Choroid plexus epithelial cell (primary cell): ENCODE data around the gene AGPAT2.

Source experiments
- DNase-seq: peaks from one replicate; pipeline ENCODE4 v3.0.0-alpha.2; 2010; ENCODE audit warnings: low read depth
- H3K4me3 ChIP-seq: 2 replicates; pipeline ENCODE4 v1.5.1; 2011; ENCODE audit warnings: low read depth, mild to moderate bottlenecking, control low read depth, low read length, moderate library complexity
- CTCF ChIP-seq: conservative IDR thresholded peaks from 2 replicates; pipeline ENCODE4 v1.5.1; 2011; ENCODE audit warnings: low read depth, mild to moderate bottlenecking, control low read depth, inconsistent platforms, low read length, moderate library complexity

The AGPAT2 gene

DNA sequence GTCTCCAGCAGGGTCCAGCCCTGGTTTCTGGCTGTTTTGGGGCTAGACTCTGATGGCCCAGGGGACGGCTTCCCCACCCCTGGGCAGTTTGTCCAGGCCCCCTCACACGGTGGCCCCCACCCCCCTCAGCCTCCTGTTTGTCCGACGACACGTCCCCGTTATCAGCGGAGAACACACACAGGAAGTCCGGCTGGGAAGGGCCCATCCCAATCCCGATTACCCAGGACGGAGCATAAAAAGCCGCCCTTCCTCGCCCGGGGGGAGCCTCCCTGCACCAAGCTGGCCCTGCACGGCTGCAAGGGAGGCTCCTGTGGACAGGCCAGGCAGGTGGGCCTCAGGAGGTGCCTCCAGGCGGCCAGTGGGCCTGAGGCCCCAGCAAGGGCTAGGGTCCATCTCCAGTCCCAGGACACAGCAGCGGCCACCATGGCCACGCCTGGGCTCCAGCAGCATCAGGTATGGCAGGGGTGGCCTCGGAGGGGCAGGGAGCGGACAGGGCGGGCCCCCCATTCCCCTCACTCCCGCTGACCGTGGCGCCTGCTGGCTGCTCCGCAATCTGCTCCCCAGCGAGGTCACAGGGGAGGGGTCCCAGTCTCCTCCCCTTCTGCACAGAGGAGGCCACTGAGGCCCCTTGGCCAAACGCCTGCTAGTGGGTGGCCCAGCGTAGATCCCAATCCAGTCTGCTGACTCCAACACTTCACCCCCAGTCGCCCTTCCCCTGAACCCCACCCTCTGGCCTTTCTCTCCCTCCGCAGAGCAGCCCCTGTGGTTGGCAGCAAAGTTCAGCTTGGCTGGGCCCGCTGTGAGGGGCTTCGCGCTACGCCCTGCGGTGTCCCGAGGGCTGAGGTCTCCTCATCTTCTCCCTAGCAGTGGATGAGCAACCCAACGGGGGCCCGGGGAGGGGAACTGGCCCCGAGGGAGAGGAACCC is 24.3 kb downstream of the AGPAT2 start, which contains the start of gene EGFL7:
Gene EGFL7 (plus strand): TSS at position 261 of the 926 bp plus-strand sequence. CDS start 5,367 bp downstream, outside the sequence.
- no peak for DNase-seq
- no peak within 1 kb of the TSS for H3K4me3 ChIP-seq
- TF ChIP-seq CTCF: no peak

DNA sequence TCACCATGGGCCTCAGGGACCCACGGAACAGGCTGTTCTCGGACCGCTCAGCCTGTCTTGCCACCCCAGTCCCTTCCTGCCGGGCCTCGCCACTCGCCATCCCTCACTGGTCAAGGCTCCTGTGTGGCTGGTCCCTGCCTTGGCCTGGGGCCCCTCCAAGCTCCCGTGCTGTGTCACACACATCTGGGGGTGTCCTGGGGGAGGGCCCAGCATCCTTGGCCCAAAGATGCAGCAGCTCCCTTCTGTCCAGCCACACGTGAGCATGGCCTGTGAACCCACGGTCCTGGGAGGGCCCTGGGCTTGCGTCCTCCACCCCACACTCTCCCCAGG is 25.0 kb downstream of the AGPAT2 start:
- H3K4me3 ChIP-seq: no peak overlapping the region
- no peak for TF ChIP-seq CTCF
- DNase-seq: no peak

DNA sequence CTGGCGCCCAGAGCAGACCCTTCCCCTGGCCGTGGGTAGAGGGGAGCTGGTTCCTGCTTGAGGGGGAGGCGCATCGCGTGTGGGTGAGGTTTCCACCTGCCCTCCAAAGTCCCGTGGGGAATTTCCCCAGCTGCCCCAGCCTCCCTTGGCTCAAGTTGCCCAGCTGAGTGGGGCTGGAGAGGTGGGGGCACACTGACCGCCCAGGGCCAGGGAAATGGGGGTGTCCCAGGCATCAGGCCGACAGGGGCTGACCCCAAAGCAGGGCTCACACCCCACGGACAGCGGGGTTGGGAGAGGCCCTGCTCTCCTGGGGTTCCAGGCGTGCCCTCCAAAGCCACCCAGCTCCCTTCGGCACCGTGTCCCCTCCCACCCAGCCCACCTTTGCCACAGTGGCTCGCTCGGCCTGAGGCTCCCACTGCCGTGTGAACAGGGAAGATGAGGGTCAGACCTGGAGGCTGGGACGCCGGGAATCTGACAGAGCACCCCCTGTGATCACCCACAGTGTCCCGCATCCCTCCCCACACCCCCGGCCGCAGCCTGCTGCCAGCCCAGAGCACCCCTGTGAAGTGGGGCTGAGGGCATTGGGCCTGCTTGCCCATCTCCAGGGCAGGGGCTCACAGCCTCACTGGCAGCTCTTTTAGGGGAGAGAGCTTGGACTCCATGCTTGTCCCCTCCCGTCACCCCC is 25.5 kb downstream of the AGPAT2 start:
- no peak overlapping the region for H3K4me3 ChIP-seq
- no peak for TF ChIP-seq CTCF
- DNase-seq: no peak

GRCh38 chr9:136660971-136661550 is 26.2 kb downstream of the AGPAT2 start:
- H3K4me3 ChIP-seq: no peak overlapping the region
- TF ChIP-seq CTCF: no peak
- DNase-seq: no peak

DNA sequence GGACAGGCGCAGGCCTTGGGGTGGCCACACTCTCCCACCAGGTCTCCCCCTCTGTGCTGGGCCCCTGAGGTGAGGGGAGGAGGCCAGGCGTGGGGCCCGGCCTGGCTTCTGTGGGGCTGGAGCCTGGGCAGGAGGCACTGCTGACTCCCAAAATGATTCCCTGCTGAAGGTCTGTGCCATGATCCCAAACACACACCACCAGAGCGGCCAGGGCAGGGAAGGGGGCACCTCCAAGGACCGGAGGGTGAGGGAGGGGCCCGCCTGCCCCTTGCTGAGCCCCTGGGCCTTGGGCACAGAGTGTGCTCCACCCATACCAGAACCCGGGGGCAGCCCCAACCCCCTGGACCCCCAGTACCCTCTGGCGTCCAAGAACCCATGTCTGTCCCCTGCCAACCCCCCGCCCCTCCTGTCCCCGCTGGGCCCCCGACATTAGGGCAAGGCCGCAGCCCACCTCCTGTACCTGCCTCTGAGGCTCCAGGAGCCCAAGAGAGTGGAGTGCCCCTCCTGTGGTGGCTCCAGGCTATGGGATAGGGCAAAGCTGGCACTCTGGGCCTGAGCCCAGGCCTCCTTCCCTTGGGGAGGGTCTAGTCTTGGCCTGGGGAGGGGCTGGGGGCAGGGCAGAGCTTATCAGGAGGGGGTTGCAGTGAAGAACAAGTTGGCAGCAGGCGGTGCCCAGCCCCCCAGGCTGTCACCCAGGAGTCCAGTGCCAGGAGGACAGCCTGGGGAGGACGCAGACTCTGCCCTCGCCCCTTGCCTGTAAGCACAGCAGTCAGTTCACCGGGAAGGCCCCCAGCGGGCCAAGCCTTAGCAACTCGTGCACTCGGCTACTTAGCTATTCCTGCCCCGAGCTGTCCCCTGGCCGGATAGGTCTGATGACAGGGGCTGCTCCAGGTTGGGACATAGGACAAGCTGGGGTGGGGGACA is 27.1 kb downstream of the AGPAT2 start:
- DNase-seq: no peak
- H3K4me3 ChIP-seq: no peak overlapping the region
- TF ChIP-seq CTCF: no peak

DNA sequence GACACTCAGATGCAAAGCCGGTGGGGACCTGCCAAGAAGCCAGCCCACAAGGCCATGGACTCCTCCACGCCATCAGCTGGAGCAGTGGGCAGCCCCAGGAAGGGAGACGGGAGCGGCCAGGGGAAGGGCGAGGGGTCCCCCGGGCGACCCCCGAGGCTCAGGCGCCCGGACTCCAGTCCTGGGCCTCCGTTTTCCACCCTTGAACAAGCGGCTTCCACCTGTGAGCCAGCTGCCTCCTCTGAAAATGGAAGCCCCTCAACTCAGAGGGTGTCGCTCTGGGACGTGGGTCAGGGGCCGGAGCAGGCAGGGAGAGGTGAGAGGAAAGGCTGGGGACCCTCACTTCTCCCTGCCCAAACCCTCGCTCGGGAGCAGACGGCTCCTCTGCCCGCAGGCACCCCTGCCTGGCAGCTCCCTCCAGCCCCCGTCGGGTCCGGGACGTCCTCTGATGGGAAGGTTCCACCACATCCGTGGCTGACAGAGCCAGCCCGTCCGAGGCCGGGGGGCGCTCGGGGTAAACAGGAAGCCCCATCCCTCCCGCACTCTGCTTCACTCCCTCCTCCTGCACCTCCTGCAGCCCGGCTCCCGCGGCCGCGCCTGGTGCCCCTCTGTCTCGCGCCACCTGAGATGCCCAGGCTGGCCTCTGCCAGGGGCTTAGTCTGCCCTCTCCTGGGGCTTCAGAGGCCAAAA is 28.3 kb downstream of the AGPAT2 start:
- no peak for DNase-seq
- TF ChIP-seq CTCF: no peak
- no peak overlapping the region for H3K4me3 ChIP-seq
